H1 (cell line): ENCODE results near the gene UBAP2.

Source experiments
- ASH2L ChIP-seq: fragments of 200-600, 300-600 bp; sonication (generic); IDR thresholded peaks from one replicate; pipeline ENCODE4 v1.7.1; 2017; ENCODE audit warnings: low read length
- CBX8 ChIP-seq: fragments of 300-800, 300-1000 bp; sonication (generic); IDR thresholded peaks from 2 replicates; pipeline ENCODE4 v1.7.1; 2016; ENCODE audit warnings: low read depth, low read length, borderline replicate concordance
- CTCF ChIP-seq, 3 experiments: IDR thresholded peaks; 1 replicate in 2 of 3; 2 replicates in 1 of 3; pipeline versions ENCODE4 v1.5.1 to v1.6.1; 2011; ENCODE audit warnings: low read length in 3 of 3, mild to moderate bottlenecking in 3 of 3, inconsistent platforms in 2 of 3, low read depth in 1 of 3, moderate library complexity in 1 of 3; ENCODE audit not compliant: insufficient read depth in 1 of 3; ENCODE audit errors: control extremely low read depth in 1 of 3
- ZNF274 ChIP-seq: IDR thresholded peaks from 2 replicates; pipeline ENCODE4 v1.7.0; 2012; ENCODE audit warnings: low read length, borderline replicate concordance; ENCODE audit errors: extremely low read depth

GRCh38 chr9:34010979-34011378 lies 37.7 kb downstream of the UBAP2 start:
- TF ChIP-seq ZNF274 (no peak), CBX8 (no peak), CTCF (IDR thresholded peaks at IDR 0.05; ENCODE audit: control extremely low read depth in 1 of 3, insufficient read depth in 1 of 3, low read depth in 1 of 3, low read length in 3 of 3) (no peak), ASH2L (no peak)
